Measurements from ENCODE around the gene MXD3.

GRCh38 chr5:177264178-177264577 lies 47.5 kb downstream of the MXD3 start:
- TF ChIP-seq EZH2 (IDR thresholded peaks at IDR 0.05) (no peak), POLR2AphosphoS5 (IDR thresholded peaks at IDR 0.05; ENCODE audit: borderline replicate concordance, low read depth, low read length) (no peak), FOXP2 (optimal IDR thresholded peaks at IDR 0.05; ENCODE audit: control extremely low read depth, extremely low read length, insufficient read depth) (no peak)
